ENCODE results near the gene WDR47.

WDR47 gene

GRCh38 chr1:109041621-109042468 lies at the start of gene WDR47:
WDR47 (minus strand) TSS chr1:109042102; CDS start chr1:109023512, 18,590 bp downstream.
- DNase-seq (ENCODE audit: low read depth), result peak; percentile 90
- TF ChIP-seq CTCF (IDR thresholded peaks at IDR 0.05; ENCODE audit: control insufficient read depth, extremely low read depth, insufficient read depth), result no peak
- H3K4me3 ChIP-seq (ENCODE audit: low read depth, low read length), result peak within 1 kb of the TSS; percentile 88

DNA sequence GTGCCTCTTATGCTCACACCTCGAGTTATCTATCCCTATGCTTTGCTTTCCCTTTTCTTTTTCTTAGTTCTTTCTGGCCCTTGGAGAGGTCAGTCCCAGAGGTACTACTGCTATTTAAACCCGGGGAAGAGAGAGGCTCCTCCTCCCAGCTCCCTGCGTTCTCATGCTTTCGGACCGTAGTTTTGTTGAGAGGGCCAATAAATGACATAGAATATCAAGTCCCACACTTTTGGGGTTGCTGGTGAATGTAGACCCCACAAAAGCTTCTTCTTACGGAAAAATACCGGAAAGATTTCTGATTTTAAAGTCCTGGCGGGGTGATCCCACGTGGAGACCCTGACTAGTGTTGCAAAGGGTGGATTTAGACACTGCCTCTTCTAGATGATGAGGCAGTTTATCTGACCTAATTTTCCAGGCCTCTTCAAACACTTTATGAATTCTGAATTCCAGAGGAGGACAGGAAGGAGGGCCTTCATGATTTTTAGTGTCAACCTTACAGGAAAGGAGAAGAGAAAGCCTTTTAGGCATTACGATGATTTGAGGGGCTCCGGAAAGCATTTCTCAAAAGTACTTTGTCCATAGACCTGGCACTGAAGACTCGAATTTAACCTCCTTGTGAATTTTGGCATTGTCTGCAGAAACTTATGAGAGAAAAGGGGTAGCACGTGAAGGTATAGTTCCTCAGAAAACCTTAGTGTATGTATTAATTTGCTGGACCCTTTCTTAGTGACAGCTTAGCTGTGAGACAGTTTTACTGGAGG lies 49.4 kb upstream of the WDR47 start:
- no peak for TF ChIP-seq CTCF (IDR thresholded peaks at IDR 0.05; ENCODE audit: control insufficient read depth, extremely low read depth, insufficient read depth)
- peak overlapping the region; percentile 94 for H3K4me3 ChIP-seq (ENCODE audit: low read depth, low read length)
- DNase-seq (ENCODE audit: low read depth), result no peak

GRCh38 chr1:109090196-109091077 lies 48.5 kb upstream of the WDR47 start, which contains the start of gene TMEM167B:
TMEM167B (plus strand) TSS chr1:109090764; CDS start chr1:109090873, 109 bp downstream.
- TF ChIP-seq CTCF (IDR thresholded peaks at IDR 0.05; ENCODE audit: control insufficient read depth, extremely low read depth, insufficient read depth), result no peak
- peak; percentile 85 for DNase-seq (ENCODE audit: low read depth)

GRCh38 chr1:109089242-109090015 lies 47.5 kb upstream of the WDR47 start:
- peak; percentile 77 for DNase-seq (ENCODE audit: low read depth)
- peak overlapping the region; percentile 94 for H3K4me3 ChIP-seq (ENCODE audit: low read depth, low read length)

More at GRCh38 chr1:109090196-109091077, 48.5 kb upstream of the WDR47 start, which contains the start of gene TMEM167B:
- H3K4me3 ChIP-seq (ENCODE audit: low read depth, low read length), result peak within 1 kb of the TSS; percentile 94

More at GRCh38 chr1:109089242-109090015, 47.5 kb upstream of the WDR47 start:
- TF ChIP-seq CTCF (IDR thresholded peaks at IDR 0.05; ENCODE audit: control insufficient read depth, extremely low read depth, insufficient read depth), result peak; percentile 78

All from LNCaP clone FGC (cell line).